ENCODE data around the gene ATP11A. TPM values are rescaled to one million over a fixed set of nuclear protein-coding genes. Genes with fewer than 3 reads are reported as not detected.

Gene ATP11A
- total RNA-seq, 1 experiment from 2014 or later, result 80.4 TPM

DNA sequence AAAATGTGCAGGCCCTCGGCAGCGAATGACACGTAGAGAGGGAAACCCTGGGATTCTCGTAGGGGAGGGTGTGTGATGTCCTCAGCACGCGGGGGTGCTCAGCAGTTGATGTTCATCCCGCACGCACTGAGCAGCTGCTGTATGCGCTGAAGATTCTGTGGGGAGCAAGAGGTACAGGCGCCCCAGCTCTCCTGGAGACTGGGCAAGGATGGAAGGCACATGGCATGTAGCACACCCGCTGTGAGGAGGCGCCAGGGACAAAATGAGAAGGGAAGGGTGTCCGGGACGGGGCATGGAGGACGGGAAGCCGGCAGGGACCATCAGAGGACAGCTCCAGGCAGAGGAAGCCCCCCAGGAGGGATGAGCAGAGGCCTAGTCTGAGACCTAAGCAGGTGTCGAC is 15.4 kb downstream of the ATP11A start:
- no peak for DNase-seq (ENCODE audit: low read depth, low spot score)
- CTCF ChIA-PET, result no interaction called here
- RAD21 ChIA-PET (ENCODE audit: low non-redundant PET in 1 of 2, low total read pairs in 2 of 2, uncharacterized antibody in 2 of 2, unreplicated experiment in 2 of 2), result no interaction called here
- Histone ChIP-seq H3K4me1 (ENCODE audit: control insufficient read depth in 1 of 2, insufficient read depth in 2 of 2, low read length in 2 of 2) (peaks cover 2 to 7% of the 10 kb centered on the region in 2 experiments; a peak in 3 of 4 replicates), H2AFZ (ENCODE audit: low read depth, low read length, poor library complexity, severe bottlenecking) (no peak overlapping the region), H3K9ac (ENCODE audit: low read length) (no peak overlapping the region), H3K27me3 (ENCODE audit: insufficient read depth, low read length) (no peaks in the 10 kb centered on the region), H3K4me2 (ENCODE audit: low read length) (no peak overlapping the region), H3K4me3 (replicated peaks in 1 of 2; ENCODE audit: low read depth in 1 of 2, low read length in 2 of 2) (no peak overlapping the region), H3K27ac (ENCODE audit: low read depth, low read length) (no peak overlapping the region), H3K36me3 (ENCODE audit: control insufficient read depth in 1 of 2, insufficient read depth in 2 of 2, low read length in 2 of 2) (no peaks in the 10 kb centered on the region), H3K79me2 (ENCODE audit: insufficient read depth, low read length) (peaks cover 83% of the 10 kb centered on the region), H3K9me3 (ENCODE audit: control insufficient read depth in 1 of 2, insufficient read depth in 1 of 2, low read depth in 1 of 2, low read length in 2 of 2) (no peaks in the 10 kb centered on the region), H3K9me2 (ENCODE audit: insufficient read depth) (no peaks in the 10 kb centered on the region), H4K20me1 (ENCODE audit: insufficient read depth) (no peaks in the 10 kb centered on the region)
- intact Hi-C loops (cut with micrococcal nuclease), result no loop called here
- BruUV-seq (replicated peaks), result no TSS peak
- POLR2A ChIA-PET, result no interaction called here
- no peak for TF ChIP-seq EZH2 (IDR thresholded peaks at IDR 0.05)
- TF ChIP-seq SRF (IDR thresholded peaks at IDR 0.05; ENCODE audit: low read depth), result no peak
- no peak for TF ChIP-seq POLR2A (IDR thresholded peaks at IDR 0.05; ENCODE audit: borderline replicate concordance, extremely low read depth, insufficient read depth, insufficient read length)
- no peak for TF ChIP-seq POLR2AphosphoS5 (IDR thresholded peaks at IDR 0.05; ENCODE audit: low read depth, low read length)
- TF ChIP-seq, protein P1, sequence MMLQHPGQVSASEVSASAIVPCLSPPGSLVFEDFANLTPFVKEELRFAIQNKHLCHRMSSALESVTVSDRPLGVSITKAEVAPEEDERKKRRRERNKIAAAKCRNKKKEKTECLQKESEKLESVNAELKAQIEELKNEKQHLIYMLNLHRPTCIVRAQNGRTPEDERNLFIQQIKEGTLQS (IDR thresholded peaks at IDR 0.05), result no peak
- TF ChIP-seq ZFX (IDR thresholded peaks at IDR 0.05), result no peak
- TF ChIP-seq SP1 (IDR thresholded peaks at IDR 0.05; ENCODE audit: low read depth), result no peak
- TF ChIP-seq, protein P2, sequence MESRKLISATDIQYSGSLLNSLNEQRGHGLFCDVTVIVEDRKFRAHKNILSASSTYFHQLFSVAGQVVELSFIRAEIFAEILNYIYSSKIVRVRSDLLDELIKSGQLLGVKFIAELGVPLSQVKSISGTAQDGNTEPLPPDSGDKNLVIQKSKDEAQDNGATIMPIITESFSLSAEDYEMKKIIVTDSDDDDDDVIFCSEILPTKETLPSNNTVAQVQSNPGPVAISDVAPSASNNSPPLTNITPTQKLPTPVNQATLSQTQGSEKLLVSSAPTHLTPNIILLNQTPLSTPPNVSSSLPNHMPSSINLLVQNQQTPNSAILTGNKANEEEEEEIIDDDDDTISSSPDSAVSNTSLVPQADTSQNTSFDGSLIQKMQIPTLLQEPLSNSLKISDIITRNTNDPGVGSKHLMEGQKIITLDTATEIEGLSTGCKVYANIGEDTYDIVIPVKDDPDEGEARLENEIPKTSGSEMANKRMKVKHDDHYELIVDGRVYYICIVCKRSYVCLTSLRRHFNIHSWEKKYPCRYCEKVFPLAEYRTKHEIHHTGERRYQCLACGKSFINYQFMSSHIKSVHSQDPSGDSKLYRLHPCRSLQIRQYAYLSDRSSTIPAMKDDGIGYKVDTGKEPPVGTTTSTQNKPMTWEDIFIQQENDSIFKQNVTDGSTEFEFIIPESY (IDR thresholded peaks at IDR 0.05; ENCODE audit: extremely low read depth, insufficient replicate concordance, low read length), result no peak
- no peak for TF ChIP-seq YY1 (IDR thresholded peaks at IDR 0.05; ENCODE audit: extremely low read depth, insufficient replicate concordance, low read depth, low read length)
- TF ChIP-seq RAD21 (IDR thresholded peaks at IDR 0.05; ENCODE audit: low read depth), result no peak
- TF ChIP-seq JUND (IDR thresholded peaks at IDR 0.05), result no peak
- TF ChIP-seq EGR1 (IDR thresholded peaks at IDR 0.05; ENCODE audit: low read depth), result no peak
- no peak for TF ChIP-seq CBX3 (IDR thresholded peaks at IDR 0.05; ENCODE audit: low read depth)
- TF ChIP-seq SIN3A (IDR thresholded peaks at IDR 0.05; ENCODE audit: low read depth), result no peak
- TF ChIP-seq, protein P3, sequence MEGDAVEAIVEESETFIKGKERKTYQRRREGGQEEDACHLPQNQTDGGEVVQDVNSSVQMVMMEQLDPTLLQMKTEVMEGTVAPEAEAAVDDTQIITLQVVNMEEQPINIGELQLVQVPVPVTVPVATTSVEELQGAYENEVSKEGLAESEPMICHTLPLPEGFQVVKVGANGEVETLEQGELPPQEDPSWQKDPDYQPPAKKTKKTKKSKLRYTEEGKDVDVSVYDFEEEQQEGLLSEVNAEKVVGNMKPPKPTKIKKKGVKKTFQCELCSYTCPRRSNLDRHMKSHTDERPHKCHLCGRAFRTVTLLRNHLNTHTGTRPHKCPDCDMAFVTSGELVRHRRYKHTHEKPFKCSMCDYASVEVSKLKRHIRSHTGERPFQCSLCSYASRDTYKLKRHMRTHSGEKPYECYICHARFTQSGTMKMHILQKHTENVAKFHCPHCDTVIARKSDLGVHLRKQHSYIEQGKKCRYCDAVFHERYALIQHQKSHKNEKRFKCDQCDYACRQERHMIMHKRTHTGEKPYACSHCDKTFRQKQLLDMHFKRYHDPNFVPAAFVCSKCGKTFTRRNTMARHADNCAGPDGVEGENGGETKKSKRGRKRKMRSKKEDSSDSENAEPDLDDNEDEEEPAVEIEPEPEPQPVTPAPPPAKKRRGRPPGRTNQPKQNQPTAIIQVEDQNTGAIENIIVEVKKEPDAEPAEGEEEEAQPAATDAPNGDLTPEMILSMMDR (IDR thresholded peaks at IDR 0.05 in 2 of 3, conservative IDR thresholded peaks at IDR 0.05 in 1 of 3; ENCODE audit: borderline replicate concordance in 1 of 3, insufficient read depth in 1 of 3, low read depth in 2 of 3, low read length in 2 of 3), result no peak
- no peak for TF ChIP-seq ZNF274 (IDR thresholded peaks at IDR 0.05; ENCODE audit: low read depth, low read length)
- TF ChIP-seq TCF7L2 (IDR thresholded peaks at IDR 0.05; ENCODE audit: borderline replicate concordance, extremely low read depth, insufficient read depth, insufficient read length), result no peak
- TF ChIP-seq, protein P4, sequence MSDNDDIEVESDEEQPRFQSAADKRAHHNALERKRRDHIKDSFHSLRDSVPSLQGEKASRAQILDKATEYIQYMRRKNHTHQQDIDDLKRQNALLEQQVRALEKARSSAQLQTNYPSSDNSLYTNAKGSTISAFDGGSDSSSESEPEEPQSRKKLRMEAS (IDR thresholded peaks at IDR 0.05), result no peak
- ATAC-seq, result no peak

Data from HCT116 (cell line).